Measurements from ENCODE around the gene KCNF1. TPM values are rescaled to one million over a fixed set of nuclear protein-coding genes. Genes with fewer than 3 reads are reported as not detected.

Gene KCNF1
- total and polyA plus RNA-seq, 2 donors (not counting 1 experiment from before 2014, with no cell fraction given) = 0.22 to 2.6 TPM

DNA sequence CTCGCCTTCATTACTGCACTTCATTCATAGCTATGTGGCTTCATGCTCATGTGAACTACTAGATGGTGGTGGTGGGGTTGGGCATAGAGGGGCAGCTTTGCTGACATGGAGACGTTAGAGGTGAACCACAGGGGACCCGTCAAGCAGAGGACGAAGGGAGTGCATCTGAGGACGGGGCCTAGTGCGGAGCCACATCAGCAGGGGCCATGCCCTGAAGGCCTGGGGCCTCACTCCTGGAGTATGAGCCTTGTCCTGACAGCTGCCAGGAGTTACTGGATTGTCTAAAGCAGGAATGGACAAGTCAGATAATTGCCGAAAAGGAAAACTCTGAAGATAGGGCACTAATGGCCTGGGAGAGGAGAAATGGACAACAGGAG is 36.4 kb downstream of the KCNF1 start:
- no peaks in the 10 kb centered on the region for H3K36me3 ChIP-seq (ENCODE audit: control insufficient read depth, insufficient read depth, low read length)
- no peak overlapping the region for H2AFZ ChIP-seq (ENCODE audit: low read length)
- H3K79me2 ChIP-seq (ENCODE audit: control insufficient read depth, insufficient read depth, low read length) = no peaks in the 10 kb centered on the region
- DNase-seq (ENCODE audit: low read depth in 2 of 2) = no peak
- H3K9ac ChIP-seq (ENCODE audit: insufficient read depth, low read length) = no peak overlapping the region
- no peak overlapping the region for H3K4me2 ChIP-seq (ENCODE audit: extremely low read depth, insufficient read depth, low read length)
- TF ChIP-seq, protein P1, sequence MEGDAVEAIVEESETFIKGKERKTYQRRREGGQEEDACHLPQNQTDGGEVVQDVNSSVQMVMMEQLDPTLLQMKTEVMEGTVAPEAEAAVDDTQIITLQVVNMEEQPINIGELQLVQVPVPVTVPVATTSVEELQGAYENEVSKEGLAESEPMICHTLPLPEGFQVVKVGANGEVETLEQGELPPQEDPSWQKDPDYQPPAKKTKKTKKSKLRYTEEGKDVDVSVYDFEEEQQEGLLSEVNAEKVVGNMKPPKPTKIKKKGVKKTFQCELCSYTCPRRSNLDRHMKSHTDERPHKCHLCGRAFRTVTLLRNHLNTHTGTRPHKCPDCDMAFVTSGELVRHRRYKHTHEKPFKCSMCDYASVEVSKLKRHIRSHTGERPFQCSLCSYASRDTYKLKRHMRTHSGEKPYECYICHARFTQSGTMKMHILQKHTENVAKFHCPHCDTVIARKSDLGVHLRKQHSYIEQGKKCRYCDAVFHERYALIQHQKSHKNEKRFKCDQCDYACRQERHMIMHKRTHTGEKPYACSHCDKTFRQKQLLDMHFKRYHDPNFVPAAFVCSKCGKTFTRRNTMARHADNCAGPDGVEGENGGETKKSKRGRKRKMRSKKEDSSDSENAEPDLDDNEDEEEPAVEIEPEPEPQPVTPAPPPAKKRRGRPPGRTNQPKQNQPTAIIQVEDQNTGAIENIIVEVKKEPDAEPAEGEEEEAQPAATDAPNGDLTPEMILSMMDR (conservative IDR thresholded peaks at IDR 0.05 in 1 of 2, IDR thresholded peaks at IDR 0.05 in 1 of 2; ENCODE audit: low read depth in 1 of 2, low read length in 2 of 2) = no peak
- no peak for TF ChIP-seq EZH2 (IDR thresholded peaks at IDR 0.05; ENCODE audit: low read length, missing control alignments)
- H3K27me3 ChIP-seq (ENCODE audit: control insufficient read depth, insufficient read depth, low read length) = peaks cover 2% of the 10 kb centered on the region
- no peaks in the 10 kb centered on the region for H4K20me1 ChIP-seq (ENCODE audit: control insufficient read depth, extremely low read depth, insufficient read depth, low read length)
- H3K9me3 ChIP-seq (ENCODE audit: control insufficient read depth, insufficient read depth, low read depth, low read length) = no peaks in the 10 kb centered on the region
- no peak overlapping the region for H3K4me3 ChIP-seq (replicated peaks in 1 of 4; ENCODE audit: control extremely low read depth in 1 of 4, insufficient read depth in 1 of 4, low read depth in 3 of 4, low read length in 4 of 4)
- no peak overlapping the region for H3K27ac ChIP-seq (ENCODE audit: insufficient read depth, low read length)
- H3K4me1 ChIP-seq (ENCODE audit: control insufficient read depth, extremely low read depth, insufficient read depth, low read length) = peaks cover 9% of the 10 kb centered on the region

DNA sequence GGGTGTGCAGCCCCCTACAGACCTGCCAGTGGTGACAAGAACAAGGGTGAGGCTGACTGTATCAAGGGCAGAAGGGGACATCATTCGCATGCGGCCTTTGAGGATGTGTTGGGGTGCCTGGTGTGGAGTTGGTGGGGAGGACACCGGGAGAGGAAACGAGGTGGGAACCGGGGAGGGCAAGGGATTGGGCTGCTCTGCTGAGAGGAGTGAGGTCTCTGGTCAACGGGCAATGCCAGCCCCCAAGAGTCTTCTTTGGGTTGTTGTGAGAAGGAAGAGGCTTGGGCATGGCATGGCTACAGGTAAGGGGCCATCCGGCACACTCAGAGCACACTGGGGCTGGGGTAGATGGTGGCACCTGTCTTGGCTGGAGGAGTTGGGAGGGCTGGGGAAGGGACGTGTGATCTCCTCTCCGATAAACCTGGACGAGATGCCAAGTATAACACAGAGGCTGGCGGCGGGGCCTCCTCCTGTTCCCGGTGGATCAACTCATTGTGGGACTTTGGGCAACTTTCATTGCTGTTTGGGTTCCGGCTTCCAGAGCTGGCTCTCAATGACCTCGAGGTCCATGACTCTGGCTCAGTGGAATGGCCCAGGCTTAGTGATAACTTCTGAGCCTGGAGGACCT is 37.0 kb downstream of the KCNF1 start:
- Histone ChIP-seq H2AFZ (ENCODE audit: low read length) (no peak overlapping the region), H3K79me2 (ENCODE audit: control insufficient read depth, insufficient read depth, low read length) (no peaks in the 10 kb centered on the region), H3K27me3 (ENCODE audit: control insufficient read depth, insufficient read depth, low read length) (peaks cover 2% of the 10 kb centered on the region), H3K36me3 (ENCODE audit: control insufficient read depth, insufficient read depth, low read length) (no peaks in the 10 kb centered on the region), H3K4me2 (ENCODE audit: extremely low read depth, insufficient read depth, low read length) (no peak overlapping the region), H3K9ac (ENCODE audit: insufficient read depth, low read length) (no peak overlapping the region), H4K20me1 (ENCODE audit: control insufficient read depth, extremely low read depth, insufficient read depth, low read length) (no peaks in the 10 kb centered on the region), H3K27ac (ENCODE audit: insufficient read depth, low read length) (no peak overlapping the region), H3K4me3 (replicated peaks in 1 of 4; ENCODE audit: control extremely low read depth in 1 of 4, insufficient read depth in 1 of 4, low read depth in 3 of 4, low read length in 4 of 4) (no peak overlapping the region), H3K9me3 (ENCODE audit: control insufficient read depth, insufficient read depth, low read depth, low read length) (no peaks in the 10 kb centered on the region), H3K4me1 (ENCODE audit: control insufficient read depth, extremely low read depth, insufficient read depth, low read length) (peaks cover 9% of the 10 kb centered on the region)
- TF ChIP-seq EZH2 (IDR thresholded peaks at IDR 0.05; ENCODE audit: low read length, missing control alignments) = no peak
- TF ChIP-seq, protein P1 (conservative IDR thresholded peaks at IDR 0.05 in 1 of 2, IDR thresholded peaks at IDR 0.05 in 1 of 2; ENCODE audit: low read depth in 1 of 2, low read length in 2 of 2) = no peak
- no peak for DNase-seq (ENCODE audit: low read depth in 2 of 2)

DNA sequence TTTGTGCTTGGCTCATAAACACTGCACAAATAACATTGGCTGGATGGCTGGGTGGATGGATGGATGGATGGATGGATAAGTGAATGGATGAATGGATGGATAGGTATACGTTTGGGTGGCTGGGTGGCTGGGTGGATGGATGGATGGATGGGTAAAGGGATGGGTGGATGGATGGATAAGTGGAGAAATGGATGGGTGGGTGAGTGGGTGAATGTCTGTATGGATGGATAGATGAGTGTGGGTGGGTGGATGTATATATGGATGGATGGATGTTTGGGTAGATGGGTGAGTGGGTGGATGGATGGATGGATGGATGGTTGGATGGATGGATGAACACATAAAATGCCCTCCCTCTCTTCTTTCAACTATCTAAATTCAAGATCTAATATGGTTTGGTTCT is 38.1 kb downstream of the KCNF1 start:
- no peak for TF ChIP-seq EZH2 (IDR thresholded peaks at IDR 0.05; ENCODE audit: low read length, missing control alignments)
- TF ChIP-seq, protein P1 (conservative IDR thresholded peaks at IDR 0.05 in 1 of 2, IDR thresholded peaks at IDR 0.05 in 1 of 2; ENCODE audit: low read depth in 1 of 2, low read length in 2 of 2) = no peak
- H2AFZ ChIP-seq (ENCODE audit: low read length) = no peak overlapping the region
- H3K27me3 ChIP-seq (ENCODE audit: control insufficient read depth, insufficient read depth, low read length) = no peaks in the 10 kb centered on the region
- no peak overlapping the region for H3K27ac ChIP-seq (ENCODE audit: insufficient read depth, low read length)
- H3K4me1 ChIP-seq (ENCODE audit: control insufficient read depth, extremely low read depth, insufficient read depth, low read length) = peaks cover 9% of the 10 kb centered on the region
- H3K4me3 ChIP-seq (replicated peaks in 1 of 4; ENCODE audit: control extremely low read depth in 1 of 4, insufficient read depth in 1 of 4, low read depth in 3 of 4, low read length in 4 of 4) = no peak overlapping the region
- H4K20me1 ChIP-seq (ENCODE audit: control insufficient read depth, extremely low read depth, insufficient read depth, low read length) = no peaks in the 10 kb centered on the region
- no peak overlapping the region for H3K9ac ChIP-seq (ENCODE audit: insufficient read depth, low read length)
- H3K9me3 ChIP-seq (ENCODE audit: control insufficient read depth, insufficient read depth, low read depth, low read length) = no peaks in the 10 kb centered on the region
- H3K4me2 ChIP-seq (ENCODE audit: extremely low read depth, insufficient read depth, low read length) = no peak overlapping the region
- H3K36me3 ChIP-seq (ENCODE audit: control insufficient read depth, insufficient read depth, low read length) = no peaks in the 10 kb centered on the region
- DNase-seq (ENCODE audit: low read depth in 2 of 2) = no peak
- H3K79me2 ChIP-seq (ENCODE audit: control insufficient read depth, insufficient read depth, low read length) = no peaks in the 10 kb centered on the region
